Activated T-cell treated with anti-CD3 and anti-CD28 coated beads, Interleukin-2, amount 50 U/mL, for 24 hours (primary cell): ENCODE data around the gene ANKFN1.

Source experiments
- DNase-seq: peaks from one replicate; pipeline ENCODE4 v3.0.0-alpha.2; 2020
- H3K27ac Mint-ChIP-seq: 2 replicates; pipeline ENCODE4 v1.8.0; 2020; ENCODE audit warnings: mild to moderate bottlenecking, mixed read lengths
- H3K27me3 Mint-ChIP-seq: 2 replicates; pipeline ENCODE4 v1.8.0; 2020; ENCODE audit warnings: mixed read lengths
- H3K36me3 Mint-ChIP-seq: 2 replicates; pipeline ENCODE4 v1.8.0; 2020; ENCODE audit warnings: low read depth, mixed read lengths
- H3K4me1 Mint-ChIP-seq: 2 replicates; pipeline ENCODE4 v1.8.0; 2020; ENCODE audit warnings: low read depth, mixed read lengths
- H3K4me3 Mint-ChIP-seq: 2 replicates; pipeline ENCODE4 v1.8.0; 2020; ENCODE audit warnings: mild to moderate bottlenecking, moderate library complexity, mixed read lengths
- H3K9me3 Mint-ChIP-seq: 2 replicates; pipeline ENCODE4 v1.8.0; 2020; ENCODE audit warnings: mixed read lengths

The ANKFN1 gene

DNA sequence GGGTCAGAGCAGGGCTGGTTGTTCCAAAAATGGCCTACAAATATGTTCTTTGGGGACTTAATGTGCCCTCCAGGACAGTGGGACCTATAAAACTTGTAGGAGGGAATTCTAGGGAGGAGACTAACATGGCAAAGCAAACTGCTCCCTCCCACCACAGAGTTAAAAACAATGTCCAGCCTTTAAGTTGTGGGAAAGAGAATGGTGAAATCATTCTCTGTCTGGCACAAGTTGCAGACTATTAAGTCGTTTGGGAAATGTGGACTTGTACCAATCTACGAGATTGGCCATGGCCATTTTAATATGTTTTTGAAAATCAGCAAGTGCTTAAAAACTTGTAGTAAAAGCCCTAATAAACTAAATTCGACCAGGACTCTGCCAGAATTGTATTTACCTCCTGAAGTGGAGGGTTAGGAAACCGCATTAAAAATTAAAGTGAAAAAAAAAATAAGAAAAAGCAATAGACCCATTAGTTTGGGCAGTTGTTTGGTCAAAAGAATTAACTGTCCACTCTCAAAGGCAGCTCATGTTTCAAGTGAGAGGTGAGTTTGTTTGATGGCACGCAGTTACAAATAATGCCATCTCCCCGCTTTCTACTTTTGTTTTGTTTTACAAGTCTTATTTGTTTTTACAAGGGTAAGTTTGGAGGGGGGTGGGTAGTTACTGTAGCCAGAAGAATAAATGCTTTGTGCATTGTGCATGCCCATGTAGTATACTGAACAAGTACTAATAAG, 32.4 kb downstream of the ANKFN1 start:
- Mint-ChIP-seq H3K9me3 (no peaks in the 10 kb centered on the region), H3K4me3 (no peak overlapping the region), H3K36me3 (no peaks in the 10 kb centered on the region), H3K27me3 (peaks cover 3% of the 10 kb centered on the region), H3K4me1 (no peaks in the 10 kb centered on the region), H3K27ac (no peak overlapping the region)
- no peak for DNase-seq

DNA sequence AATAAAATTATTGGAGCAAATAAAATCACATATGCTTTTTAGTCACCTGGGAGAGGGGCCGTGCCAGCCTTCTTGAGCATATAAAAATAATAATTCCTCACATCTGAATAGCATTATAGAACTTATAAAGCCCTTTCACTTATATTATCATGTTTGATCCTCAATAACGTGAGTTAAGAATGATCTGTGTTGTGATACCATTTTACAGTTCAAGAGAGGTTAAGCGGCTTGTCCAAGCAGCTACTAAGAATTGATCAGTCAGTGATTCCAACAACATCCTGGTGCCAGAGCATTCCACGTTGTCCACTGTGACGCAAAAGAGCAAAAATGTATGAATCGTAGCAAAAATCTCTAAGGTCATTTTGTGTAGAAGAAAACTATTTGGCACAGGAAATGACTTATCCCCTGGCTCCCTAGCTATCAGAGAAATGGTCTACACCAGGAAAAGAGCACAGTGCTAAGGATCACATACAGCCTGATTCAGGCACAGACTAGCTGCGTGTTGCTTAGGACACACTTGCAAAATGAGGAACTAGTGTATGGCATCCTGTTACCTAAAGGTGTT, 33.0 kb downstream of the ANKFN1 start:
- H3K27me3 Mint-ChIP-seq: peaks cover 3% of the 10 kb centered on the region
- H3K4me1 Mint-ChIP-seq: no peaks in the 10 kb centered on the region
- no peaks in the 10 kb centered on the region for H3K36me3 Mint-ChIP-seq
- no peaks in the 10 kb centered on the region for H3K9me3 Mint-ChIP-seq
- no peak overlapping the region for H3K27ac Mint-ChIP-seq
- no peak for DNase-seq
- no peak overlapping the region for H3K4me3 Mint-ChIP-seq

DNA sequence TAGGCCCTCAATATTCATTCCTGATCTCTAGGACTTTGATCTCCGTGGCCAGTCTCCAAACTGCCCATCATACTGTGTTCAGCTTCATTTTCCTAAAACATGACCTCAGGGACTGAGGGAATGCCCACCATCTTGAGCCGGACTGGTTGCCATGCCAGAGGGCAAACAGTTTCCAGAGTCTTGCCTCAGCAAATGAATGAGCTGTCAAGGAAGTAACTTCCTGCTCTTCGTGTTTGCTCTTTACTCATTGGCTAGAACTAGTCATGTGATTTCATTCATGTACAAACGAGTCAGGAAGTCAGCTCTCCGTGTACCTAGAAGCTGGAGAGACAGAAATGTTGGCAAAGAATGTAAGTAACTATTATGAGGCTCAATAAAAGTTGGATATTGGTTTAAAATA, 50.2 kb downstream of the ANKFN1 start:
- Mint-ChIP-seq H3K9me3 (peaks cover 6% of the 10 kb centered on the region), H3K4me1 (peaks cover 5% of the 10 kb centered on the region), H3K36me3 (no peaks in the 10 kb centered on the region), H3K27ac (no peak overlapping the region), H3K4me3 (no peak overlapping the region), H3K27me3 (no peaks in the 10 kb centered on the region)
- DNase-seq: no peak

DNA sequence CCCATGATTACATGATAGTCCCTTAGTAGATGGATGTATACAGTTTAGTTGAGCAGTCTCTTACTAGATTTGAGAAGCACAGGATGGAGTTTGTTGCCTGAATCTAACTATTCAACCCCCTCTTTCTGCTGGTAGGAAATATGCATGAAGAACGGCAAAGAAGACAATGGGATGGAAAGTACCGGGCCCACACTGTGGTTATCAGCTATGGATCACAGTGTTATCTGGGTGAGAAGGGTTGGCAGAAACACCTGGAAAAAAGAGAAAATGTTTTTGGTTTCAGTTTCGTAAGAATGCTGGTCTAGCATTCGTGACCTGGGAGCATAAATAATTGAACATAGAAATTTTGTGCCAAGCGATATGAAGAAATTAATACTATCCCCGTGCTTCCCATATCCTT, 53.1 kb downstream of the ANKFN1 start:
- Mint-ChIP-seq H3K9me3 (peaks cover 8% of the 10 kb centered on the region), H3K27me3 (no peaks in the 10 kb centered on the region), H3K27ac (no peak overlapping the region), H3K4me3 (no peak overlapping the region), H3K36me3 (no peaks in the 10 kb centered on the region), H3K4me1 (peaks cover 5% of the 10 kb centered on the region)
- no peak for DNase-seq

DNA sequence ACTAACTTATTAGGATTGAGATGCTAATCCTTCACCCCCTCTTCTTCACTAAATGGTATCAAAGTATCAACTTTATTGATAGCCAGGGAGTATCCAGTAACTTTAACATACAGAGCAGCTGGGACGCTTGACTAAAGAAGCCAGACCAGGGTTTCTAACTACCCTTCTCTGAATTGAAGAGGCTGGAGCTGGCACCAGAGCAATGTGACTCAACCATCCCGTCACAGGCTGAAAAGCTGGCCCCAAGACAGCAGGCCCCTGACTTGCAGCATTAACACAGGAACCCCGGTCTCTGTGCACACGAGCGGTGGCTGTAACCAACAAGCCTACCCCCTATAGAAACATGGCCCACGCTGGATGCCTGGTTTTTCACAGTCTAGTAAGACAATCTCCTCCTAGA, 59.8 kb downstream of the ANKFN1 start:
- Mint-ChIP-seq H3K36me3 (no peaks in the 10 kb centered on the region), H3K4me1 (no peaks in the 10 kb centered on the region), H3K4me3 (no peak overlapping the region), H3K27me3 (peaks cover 4% of the 10 kb centered on the region), H3K27ac (no peak overlapping the region), H3K9me3 (peaks cover 4% of the 10 kb centered on the region)
- DNase-seq: no peak

DNA sequence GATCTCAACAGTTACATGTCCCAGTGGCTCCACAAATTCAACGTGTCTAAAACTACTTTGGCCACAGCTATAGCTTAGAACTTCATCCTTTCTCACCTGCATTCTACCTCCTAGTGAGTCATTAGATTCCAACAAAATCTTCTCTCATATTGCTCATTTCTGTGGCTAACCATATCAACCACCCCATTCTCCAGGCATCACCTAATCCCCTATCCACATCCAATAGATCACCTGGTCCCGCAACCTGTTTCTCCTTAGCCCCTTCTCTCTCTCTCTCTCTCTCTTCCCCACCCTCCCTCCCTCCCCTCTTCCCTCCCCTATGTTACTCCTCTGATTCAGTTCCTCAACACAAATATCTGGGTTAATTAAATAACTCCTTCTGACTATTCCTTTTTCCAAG, 64.6 kb downstream of the ANKFN1 start:
- no peak for DNase-seq
- Mint-ChIP-seq H3K4me3 (no peak overlapping the region), H3K9me3 (no peaks in the 10 kb centered on the region), H3K36me3 (no peaks in the 10 kb centered on the region), H3K4me1 (no peaks in the 10 kb centered on the region), H3K27ac (no peak overlapping the region), H3K27me3 (peaks cover 4% of the 10 kb centered on the region)

DNA sequence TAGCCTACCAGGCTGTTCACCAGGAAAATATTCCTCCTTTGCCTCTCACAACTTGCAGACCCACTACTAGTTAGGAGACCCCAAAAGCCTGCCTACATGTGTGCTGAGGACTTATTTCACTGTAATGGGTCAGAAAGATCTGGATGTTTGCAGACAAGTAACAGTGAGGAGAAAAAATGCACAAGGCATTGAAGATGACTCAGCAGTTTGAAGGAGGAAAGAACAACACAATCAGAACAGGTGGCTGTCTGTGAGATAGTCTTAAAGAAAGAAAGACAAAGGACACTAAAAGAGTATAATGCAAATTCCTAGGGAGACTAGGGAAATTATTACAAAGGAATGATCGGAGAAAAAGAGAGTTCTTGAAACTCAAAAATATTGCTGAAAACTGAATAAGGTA, 69.0 kb downstream of the ANKFN1 start:
- no peak overlapping the region for H3K27ac Mint-ChIP-seq
- H3K9me3 Mint-ChIP-seq: no peaks in the 10 kb centered on the region
- H3K36me3 Mint-ChIP-seq: no peaks in the 10 kb centered on the region
- no peak for DNase-seq
- H3K27me3 Mint-ChIP-seq: no peaks in the 10 kb centered on the region
- no peak overlapping the region for H3K4me3 Mint-ChIP-seq
- no peaks in the 10 kb centered on the region for H3K4me1 Mint-ChIP-seq

DNA sequence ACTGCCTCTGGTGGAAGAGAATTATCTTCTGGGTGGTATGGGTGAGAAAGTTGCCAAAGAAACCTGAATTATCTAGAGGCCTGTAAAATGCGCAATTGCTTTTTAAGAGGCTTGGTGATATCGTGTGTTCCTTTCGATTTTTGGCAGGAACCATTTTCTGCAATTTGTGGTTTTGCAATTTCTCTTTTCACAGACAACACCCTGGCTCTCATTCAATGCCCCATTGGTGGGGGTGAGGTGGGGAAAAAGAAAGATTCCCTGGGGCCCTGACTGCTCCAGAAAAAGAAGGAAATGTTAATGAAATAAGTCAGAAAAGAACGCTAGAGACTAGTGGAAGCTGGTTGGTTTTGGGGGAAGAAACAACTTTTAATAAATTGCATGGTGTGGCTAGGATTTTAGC, 77.4 kb downstream of the ANKFN1 start:
- Mint-ChIP-seq H3K4me1 (no peaks in the 10 kb centered on the region), H3K27me3 (peaks cover 9% of the 10 kb centered on the region), H3K36me3 (no peaks in the 10 kb centered on the region), H3K9me3 (no peaks in the 10 kb centered on the region), H3K27ac (no peak overlapping the region), H3K4me3 (no peak overlapping the region)
- no peak for DNase-seq

DNA sequence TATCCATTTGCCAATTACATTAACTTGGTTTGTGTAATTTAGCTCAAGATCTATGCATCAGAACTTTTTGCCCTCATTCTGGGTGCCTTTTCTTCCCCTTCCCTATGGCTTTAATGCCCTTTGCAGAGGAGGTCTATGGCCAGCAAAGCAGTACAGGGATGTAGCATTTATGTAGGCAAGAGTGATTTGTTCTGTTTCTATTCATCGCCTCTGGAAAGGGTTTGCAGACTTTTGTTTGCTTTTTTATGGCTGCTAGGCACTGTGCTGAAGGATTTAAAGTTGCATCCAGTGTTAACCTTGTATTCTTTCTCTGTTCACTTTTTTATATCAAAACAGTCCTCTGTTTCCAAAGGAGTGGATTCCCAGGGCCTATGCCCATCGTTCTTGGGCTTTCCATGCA, 78.0 kb downstream of the ANKFN1 start:
- no peaks in the 10 kb centered on the region for H3K9me3 Mint-ChIP-seq
- no peaks in the 10 kb centered on the region for H3K36me3 Mint-ChIP-seq
- H3K4me1 Mint-ChIP-seq: no peaks in the 10 kb centered on the region
- no peak overlapping the region for H3K27ac Mint-ChIP-seq
- no peak overlapping the region for H3K4me3 Mint-ChIP-seq
- DNase-seq: no peak
- peaks cover 9% of the 10 kb centered on the region for H3K27me3 Mint-ChIP-seq

DNA sequence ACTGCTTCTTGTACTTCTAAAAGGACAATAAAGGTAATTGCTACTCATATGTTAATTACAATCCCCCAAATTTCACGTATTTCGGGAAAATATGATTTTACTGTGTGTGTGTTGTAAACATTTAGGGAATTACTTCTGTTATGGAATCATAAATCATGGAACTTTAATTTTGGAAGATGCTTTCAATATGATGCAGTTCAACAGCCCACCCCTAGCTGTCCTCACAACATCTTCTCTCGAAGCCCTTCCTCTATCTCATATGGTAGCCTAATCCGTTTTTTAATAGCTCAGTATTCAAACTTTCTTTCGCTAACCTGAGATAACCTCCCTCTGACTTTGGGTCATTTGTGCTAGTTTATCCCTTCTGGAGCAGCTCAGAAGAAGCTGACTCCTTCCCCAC, 78.4 kb downstream of the ANKFN1 start:
- no peak overlapping the region for H3K4me3 Mint-ChIP-seq
- no peak overlapping the region for H3K27ac Mint-ChIP-seq
- no peaks in the 10 kb centered on the region for H3K9me3 Mint-ChIP-seq
- peaks cover 9% of the 10 kb centered on the region for H3K27me3 Mint-ChIP-seq
- no peaks in the 10 kb centered on the region for H3K4me1 Mint-ChIP-seq
- H3K36me3 Mint-ChIP-seq: no peaks in the 10 kb centered on the region
- no peak for DNase-seq

DNA sequence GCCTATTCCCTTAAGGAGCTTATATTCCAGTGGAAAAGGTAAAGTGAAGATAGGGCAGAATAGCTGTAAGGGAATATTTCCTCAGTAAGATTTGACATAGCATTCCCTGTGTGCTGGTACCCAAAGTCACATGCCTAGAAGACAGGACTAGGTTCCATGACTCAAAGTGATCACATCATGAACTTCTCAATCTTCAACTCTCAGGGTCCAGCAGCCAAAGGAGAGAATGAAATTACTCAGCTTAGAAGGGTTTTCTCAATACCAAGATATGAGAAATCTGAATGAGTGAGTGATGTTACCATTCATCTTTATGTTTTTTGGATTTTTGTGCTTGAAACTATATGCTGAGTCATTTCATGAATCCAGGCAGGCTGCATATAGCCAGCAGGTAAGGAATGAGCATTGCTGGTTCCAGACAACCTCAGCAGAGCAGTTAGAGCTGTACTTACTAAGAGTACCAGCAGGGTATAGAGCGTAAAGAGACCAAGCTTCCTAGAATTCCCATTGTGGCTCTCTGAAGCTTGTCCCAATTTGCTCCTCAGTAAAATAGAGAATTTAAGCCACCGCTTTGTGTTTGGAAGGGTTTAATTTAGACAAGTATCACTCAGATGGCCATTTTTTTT, 91.1 kb downstream of the ANKFN1 start:
- no peak overlapping the region for H3K27ac Mint-ChIP-seq
- H3K9me3 Mint-ChIP-seq: no peaks in the 10 kb centered on the region
- peaks cover 19% of the 10 kb centered on the region for H3K27me3 Mint-ChIP-seq
- H3K36me3 Mint-ChIP-seq: no peaks in the 10 kb centered on the region
- no peaks in the 10 kb centered on the region for H3K4me1 Mint-ChIP-seq
- no peak for DNase-seq
- no peak overlapping the region for H3K4me3 Mint-ChIP-seq

DNA sequence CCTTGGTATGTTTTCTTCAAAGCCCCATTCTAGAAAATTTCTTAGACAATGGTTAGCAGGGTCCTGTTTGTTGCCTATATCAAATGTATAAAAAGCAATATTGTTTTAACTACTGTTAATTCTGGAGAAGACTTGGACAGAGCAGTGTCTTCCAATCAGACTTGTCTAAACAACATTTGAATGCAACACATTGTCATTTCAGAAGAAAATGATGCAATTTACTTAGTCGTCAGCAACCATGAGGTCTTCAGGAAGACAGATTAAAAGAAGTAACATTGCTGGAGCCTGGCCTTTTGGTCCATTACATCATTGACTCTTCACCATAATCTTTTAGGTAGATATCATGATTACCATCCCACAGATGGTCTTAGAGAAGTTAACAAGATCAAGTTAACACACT, 94.5 kb downstream of the ANKFN1 start:
- H3K9me3 Mint-ChIP-seq: no peaks in the 10 kb centered on the region
- DNase-seq: no peak
- no peaks in the 10 kb centered on the region for H3K4me1 Mint-ChIP-seq
- H3K27ac Mint-ChIP-seq: no peak overlapping the region
- no peak overlapping the region for H3K4me3 Mint-ChIP-seq
- no peaks in the 10 kb centered on the region for H3K36me3 Mint-ChIP-seq
- peaks cover 18% of the 10 kb centered on the region for H3K27me3 Mint-ChIP-seq

DNA sequence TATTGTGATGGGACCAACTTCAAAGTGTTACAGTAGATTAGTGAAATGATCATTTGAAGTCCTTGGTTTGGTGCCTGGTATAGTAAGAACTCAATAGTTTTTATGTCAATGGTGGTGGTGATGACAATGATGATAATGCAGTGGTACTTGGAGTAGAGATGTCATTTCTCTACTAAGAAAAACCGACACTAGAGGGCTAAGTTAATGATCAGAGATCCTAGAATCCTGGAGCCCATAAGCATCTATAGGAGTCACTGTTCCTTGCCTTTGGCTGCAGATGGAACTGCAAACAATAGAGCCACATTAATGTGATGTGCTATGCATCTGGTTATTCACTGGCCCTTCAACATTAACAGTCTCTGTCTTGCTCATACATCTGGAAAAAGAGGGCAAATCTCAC, 103.8 kb downstream of the ANKFN1 start:
- Mint-ChIP-seq H3K27ac (no peak overlapping the region), H3K36me3 (no peaks in the 10 kb centered on the region), H3K4me1 (no peaks in the 10 kb centered on the region), H3K4me3 (no peak overlapping the region), H3K9me3 (no peaks in the 10 kb centered on the region), H3K27me3 (peaks cover 3% of the 10 kb centered on the region)
- no peak for DNase-seq

DNA sequence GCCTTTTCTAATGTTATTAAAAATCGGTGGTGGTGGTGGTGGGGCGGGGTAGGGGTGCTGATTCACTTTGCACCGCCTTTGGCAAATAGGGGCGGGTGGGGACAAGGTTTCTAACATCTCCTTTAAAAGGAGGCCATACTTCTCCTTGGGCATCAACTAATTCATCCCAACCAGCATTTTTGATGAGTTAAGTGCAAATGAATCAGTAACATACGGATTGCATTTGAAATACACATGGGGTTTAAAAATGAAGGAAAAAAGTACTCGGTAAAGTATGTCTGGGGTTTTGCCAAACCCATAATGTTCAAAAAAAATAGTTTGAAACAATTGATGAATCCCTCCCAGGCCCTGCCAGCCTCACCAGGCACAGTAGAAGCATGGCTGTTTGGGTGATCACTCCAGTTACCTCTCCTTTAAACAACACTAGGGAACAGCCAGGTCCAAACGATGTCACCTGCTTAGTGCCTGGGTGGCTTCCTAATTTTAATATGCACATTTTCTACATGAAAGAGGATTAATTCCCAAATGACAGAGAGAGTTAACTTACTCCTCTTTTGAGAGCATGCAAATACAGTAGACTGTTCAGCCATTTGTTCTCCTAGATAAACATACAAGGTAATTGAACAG, 107.2 kb downstream of the ANKFN1 start:
- Mint-ChIP-seq H3K27me3 (peaks cover 3% of the 10 kb centered on the region), H3K4me1 (no peaks in the 10 kb centered on the region), H3K9me3 (no peaks in the 10 kb centered on the region), H3K4me3 (no peak overlapping the region), H3K27ac (no peak overlapping the region), H3K36me3 (no peaks in the 10 kb centered on the region)
- no peak for DNase-seq

DNA sequence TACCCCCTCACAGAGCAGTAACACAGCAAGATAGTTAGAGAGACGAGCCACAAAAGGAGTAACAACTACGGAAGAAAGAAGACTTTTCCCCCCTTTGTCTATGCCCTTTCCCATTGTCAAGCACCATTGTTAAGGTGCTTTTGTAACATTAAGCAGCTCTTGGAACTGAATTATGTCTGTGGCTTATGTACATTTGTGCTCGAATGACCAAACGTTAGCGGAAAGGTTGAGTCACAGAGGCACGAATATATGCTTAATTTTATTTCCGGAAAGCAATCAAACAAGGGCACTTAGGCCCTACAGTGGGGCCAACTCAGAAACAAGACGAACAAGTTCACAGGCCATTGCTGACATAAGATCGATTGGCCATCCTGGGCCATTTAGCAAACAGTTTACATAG, 109.5 kb downstream of the ANKFN1 start:
- H3K4me3 Mint-ChIP-seq: no peak overlapping the region
- H3K9me3 Mint-ChIP-seq: no peaks in the 10 kb centered on the region
- peaks cover 3% of the 10 kb centered on the region for H3K27me3 Mint-ChIP-seq
- no peak for DNase-seq
- H3K4me1 Mint-ChIP-seq: no peaks in the 10 kb centered on the region
- no peak overlapping the region for H3K27ac Mint-ChIP-seq
- H3K36me3 Mint-ChIP-seq: no peaks in the 10 kb centered on the region
